Right hindlimb (tissue), 1 donor: Measurements from ENCODE around the gene OR2AT4.
"Not testable (repeated sequence)": the region's sequence is repeated elsewhere in the genome, so short reads cannot be mapped to it uniquely, and the experiment has no call there.

Experiments
- DNase-seq: peaks from one replicate; pipeline ENCODE4 v3.0.0-alpha.2; 2018

OR2AT4 gene

DNA sequence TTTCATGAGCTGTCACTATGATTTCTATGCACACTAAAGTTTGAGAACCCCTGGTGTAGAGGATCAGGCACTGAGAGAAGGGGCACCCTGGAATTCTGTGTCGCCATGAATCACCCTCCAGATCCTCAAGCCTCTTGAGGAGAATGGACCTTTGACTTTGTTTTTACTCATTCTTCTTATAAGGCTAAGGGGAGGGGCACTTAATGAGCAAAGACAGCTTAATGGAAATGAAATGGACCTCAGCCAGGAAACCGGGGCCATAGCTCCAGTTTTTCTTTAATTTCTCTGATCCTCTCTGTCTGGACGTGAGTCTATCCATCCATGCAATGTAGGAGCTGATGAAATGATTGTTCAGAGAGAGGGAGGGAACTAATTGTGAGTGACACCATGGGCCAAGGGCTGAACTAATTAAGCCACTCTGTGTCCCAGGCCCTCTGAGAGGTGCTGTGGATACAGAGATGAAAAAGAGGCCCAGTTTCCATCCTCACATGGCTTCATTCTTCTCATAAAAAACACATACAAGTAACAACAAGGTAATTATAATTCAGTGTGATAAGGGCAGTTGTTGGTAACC lies 32.8 kb downstream of the OR2AT4 start:
- DNase-seq = no peak

DNA sequence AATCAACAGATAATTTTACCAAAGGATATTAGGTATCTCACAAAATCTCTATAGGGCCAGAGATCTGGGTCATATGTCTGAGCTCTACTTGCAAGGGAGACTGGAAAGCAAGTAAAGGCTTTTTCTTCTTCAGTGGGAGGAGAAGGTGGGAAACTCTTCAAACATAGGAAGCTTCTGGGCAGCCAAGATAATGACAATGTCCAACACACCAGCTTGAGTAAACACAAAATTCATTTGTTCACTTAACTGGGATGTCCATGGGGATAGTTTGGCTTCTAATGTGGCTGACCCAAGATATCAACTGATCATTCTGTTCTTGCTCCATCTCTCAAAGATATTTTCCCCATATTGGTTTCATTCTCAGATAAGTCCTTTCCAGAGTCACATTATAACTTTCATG lies 37.4 kb downstream of the OR2AT4 start:
- DNase-seq = no peak

DNA sequence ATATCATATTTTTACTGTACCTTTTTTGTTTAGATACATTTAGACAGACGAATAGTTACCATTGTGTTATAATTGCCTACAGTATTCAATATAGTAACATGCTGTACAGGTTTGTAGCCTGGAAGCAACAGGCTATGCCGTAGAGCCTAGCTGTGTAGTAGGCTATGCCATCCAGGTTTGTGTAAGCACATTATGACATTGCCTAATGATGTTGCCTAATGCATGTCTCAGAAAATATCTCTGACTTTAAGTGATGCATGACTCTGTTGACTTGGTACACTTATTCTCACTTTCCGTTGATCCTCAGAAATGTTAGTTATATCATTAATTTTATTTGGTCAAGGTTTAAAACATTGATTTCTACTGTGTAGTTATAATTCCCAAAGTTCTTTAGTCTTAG lies 39.9 kb downstream of the OR2AT4 start:
- no peak for DNase-seq

DNA sequence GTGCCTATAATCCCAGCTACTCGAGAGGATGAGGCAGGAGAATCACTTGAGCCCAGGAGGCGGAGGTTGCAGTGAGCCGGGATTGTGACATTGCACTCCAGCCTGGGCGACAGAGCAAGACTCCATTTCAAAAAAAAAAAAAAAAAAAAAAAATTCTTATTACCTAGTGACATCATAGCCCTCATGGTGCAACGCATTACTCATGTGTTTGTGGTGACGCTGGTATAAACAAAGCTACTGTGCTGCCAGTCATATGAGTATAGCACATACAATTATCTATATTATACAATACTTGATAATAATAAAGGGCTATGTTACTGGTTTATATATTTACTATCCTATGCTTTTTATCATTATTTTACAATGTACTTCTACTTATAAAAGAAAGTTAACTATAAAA lies 41.2 kb downstream of the OR2AT4 start:
- no peak for DNase-seq

DNA sequence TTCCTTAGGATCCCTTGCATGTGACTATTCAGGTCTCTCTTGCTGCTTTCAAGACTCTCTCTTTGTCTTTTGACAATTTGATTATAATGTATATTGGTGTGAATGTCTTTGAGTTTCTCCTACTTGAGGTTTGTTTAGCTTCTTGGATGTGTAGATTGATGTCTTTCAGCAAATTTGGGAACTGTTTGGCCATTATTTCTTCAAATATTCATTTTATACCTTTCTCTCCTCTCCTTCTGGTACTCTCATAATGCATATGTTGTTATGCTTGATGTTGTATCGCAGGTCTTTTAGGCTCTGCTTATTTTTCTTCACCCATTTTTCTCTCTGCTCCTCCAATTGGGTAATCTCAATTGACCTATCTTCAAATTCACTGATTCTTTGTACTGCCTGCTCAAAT lies 44.2 kb downstream of the OR2AT4 start:
- DNase-seq = no peak

DNA sequence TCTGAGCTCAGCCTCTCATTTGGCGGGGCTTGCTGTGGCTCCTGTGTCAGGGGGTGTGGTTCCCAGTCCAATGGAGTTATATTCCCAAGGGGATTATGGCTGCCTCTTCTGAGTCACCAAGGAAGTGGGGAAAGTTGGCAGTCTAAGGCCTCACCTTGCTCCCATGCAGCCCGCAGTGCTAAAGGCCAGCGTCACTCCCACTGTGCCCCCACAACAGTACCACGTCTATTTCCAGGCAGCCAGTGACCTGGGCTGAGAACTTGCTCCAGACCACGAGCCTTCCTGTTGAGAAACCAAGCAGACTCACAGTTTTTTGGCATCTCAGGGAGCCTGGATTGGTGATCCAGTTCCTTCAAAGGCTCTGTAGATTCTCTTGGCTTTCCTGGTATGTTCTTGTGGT lies 45.6 kb downstream of the OR2AT4 start:
- DNase-seq = no peak

DNA sequence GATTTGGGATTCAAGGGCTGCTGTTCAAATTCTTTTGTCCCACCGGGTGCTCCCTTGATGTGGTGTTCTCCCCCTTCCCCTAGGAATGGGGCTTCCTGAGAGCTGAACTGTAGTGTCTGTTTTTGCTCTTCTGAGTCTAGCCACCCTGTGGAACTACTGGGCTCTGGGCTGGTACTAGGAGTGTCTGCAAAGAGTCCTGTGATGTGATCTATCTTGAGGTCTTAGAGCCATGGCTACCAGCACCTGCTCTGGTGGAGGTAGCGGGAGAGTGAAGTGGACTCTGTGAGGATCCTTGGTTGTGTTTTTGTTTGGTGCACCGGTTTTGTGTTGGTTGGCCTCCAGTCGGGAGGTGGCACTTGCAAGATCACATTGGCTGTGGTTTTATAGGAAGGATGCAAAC lies 46.2 kb downstream of the OR2AT4 start:
- no peak for DNase-seq

DNA sequence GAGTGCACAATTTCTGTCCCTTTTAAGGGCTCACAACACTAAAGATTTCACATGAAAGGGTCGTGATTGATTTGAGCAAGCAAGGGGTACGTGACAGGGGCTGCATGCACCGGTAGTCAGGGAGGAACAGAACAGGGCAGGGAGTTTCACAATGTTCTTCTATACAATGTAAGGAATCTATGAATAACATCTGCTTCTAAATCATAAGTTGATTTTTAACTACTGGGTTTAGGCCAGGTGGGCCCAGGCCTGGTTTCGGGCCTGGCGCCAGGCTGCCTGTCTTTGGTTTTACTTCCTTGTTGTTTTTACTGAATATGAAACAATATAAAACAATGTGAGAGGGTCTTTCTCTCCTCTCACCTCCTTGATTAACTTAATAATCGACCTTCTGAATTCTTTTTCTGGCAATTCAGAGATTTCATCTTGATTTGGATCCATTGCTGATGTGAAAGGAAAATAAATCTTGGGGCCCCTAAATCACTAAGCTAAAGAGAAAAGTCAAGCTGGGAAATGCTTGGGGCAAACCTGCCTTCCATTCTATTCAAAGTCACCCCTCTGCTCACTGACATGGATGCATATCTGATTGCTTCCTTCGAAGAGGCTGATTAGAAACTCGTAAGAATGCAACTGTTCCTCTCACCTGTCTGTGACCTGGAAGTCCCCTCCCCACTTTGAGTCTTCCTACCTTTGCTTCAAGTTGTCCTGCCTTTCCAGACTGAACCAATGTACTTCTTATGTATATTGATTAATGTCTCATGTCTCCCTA lies 47.0 kb downstream of the OR2AT4 start:
- not testable (repeated sequence) for DNase-seq

DNA sequence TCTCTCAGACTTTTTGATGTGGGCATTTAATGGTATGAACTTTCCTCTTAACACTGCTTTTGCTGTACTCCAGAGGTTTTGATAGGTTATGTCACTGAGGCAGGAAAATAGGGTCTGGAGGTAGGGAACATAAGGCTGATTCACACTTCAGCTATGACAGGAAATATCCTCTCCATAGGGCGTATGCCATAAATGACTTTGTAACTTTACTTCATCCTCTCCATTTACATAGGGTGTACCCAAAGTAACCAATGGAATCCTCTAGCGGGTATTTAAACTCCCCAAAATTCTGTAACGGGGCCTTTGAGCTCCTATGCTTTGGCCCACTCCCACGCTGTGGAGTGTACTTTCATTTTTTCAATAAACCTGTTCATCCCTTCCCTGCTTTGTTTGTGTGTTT lies 49.5 kb downstream of the OR2AT4 start:
- no peak for DNase-seq

DNA sequence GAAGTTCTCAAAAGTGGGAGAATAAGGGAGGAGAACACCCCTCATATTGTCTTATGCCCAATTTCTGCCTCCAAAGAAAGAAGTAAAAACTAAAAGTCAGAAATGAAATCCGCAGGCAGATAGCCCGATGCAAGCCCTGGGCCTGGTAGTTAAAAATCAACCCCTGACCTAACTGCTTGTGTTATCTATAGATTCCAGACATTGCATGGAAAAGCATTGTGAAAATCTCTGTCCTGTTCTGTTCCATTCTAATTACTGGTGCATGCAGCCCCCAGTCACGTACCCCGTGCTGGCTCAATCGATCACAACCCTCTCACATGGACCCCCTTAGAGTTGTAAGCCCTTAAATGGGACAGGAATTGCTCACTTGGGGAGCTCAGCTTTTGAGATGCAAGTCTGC lies 50.0 kb downstream of the OR2AT4 start:
- DNase-seq = not testable (repeated sequence)

DNA sequence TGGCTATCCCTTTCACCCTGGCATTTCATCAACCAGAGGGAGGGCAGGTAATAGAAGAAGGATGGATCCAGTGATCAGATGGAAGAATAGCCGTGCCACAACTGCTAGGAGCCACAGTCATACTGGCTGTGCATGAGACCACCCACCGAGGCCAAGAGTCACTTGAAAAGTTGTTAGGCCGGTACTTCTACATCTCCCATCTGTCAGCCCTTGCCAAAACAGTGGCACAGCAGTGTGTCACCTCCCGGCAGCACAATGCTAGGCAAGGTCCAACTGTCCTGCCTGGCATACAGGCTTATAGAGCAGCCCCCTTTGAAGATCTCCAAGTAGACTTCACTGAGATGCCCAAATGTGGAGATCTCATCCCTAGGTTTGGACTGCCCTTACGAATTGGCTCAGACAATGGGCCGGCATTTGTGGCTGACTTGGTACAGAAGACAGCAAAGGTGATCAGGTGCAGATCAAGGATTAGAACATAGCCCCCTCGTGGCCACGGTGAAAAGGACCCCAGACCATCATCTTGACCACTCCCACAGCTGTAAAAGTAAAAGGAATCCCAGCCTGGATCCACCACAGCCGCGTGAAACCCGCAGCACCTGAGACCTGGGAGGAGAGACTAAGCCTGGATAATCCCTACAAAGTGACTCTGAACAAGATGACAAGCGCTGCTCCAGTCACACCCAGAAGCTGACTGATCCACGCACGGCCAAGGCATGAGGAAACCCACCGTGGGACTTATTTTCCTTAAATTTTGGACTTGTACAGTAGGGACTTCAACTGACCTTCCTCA lies 52.1 kb downstream of the OR2AT4 start:
- DNase-seq = not testable (repeated sequence)

DNA sequence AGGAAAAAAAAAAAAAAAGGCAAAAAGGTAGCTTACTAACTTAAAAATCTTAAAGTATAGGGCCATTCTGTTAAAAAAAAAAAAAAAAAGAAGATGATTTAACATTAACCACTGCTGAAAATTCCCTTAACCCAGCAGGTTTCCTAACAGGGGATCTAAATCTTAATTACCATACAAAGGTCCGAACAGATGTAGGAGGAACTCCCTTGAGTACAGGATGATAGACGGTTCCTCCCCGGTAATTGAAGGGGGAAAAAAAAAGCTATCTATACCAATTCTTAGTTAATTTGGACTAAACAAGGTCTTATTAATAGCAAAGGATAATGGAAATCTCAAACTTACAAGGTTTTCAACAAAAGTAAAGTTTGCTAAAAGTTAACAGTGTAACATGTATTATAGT lies 54.9 kb downstream of the OR2AT4 start:
- DNase-seq = not testable (repeated sequence)

DNA sequence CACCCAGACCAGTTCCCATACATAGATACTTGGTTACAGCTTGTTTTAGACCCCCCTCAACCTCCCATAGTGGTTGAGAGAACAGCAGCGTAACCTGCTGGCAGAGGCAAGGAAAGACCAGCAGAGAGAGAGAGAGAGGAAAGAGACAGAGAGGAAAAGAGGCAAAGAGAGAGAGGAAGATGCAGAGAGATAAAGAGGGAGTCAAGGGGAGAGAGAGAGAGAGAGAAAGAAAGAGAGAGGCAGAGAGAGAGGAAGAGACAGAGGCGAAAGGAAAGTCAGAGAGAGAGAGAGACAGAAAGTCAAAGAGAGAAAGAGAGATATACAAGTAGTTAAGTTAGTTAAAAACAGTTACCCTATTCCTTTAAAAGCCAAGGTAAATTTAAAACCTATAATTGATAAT lies 55.4 kb downstream of the OR2AT4 start:
- no peak for DNase-seq

DNA sequence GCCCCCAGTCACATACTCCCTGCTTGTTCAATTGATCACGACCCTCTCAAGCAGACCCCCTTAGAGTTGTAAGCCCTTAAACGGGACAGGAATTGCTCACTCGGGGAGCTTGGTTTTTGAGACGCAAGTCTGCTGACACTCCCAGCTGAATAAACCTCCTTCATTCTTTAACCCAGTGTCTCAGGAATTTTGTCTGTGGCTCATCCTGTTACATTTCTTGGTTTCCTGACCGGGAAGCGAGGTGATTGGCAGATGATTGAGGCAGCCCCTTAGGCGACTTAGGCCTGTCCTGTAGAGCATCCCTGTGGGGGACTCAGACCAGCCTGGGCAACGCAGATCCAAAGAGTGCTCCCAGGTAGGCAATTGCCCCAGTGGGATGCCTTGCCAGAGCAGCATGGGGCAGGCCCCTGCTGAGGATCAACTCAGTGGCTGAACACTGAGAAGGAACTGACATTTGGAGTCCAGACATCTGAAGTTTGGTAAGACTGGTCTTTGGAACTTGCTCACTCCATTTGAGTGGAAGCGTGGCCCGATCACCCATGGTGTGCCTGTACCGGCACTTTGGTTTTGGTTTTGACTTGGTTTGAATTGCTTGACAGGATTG lies 56.4 kb downstream of the OR2AT4 start:
- DNase-seq = no peak

DNA sequence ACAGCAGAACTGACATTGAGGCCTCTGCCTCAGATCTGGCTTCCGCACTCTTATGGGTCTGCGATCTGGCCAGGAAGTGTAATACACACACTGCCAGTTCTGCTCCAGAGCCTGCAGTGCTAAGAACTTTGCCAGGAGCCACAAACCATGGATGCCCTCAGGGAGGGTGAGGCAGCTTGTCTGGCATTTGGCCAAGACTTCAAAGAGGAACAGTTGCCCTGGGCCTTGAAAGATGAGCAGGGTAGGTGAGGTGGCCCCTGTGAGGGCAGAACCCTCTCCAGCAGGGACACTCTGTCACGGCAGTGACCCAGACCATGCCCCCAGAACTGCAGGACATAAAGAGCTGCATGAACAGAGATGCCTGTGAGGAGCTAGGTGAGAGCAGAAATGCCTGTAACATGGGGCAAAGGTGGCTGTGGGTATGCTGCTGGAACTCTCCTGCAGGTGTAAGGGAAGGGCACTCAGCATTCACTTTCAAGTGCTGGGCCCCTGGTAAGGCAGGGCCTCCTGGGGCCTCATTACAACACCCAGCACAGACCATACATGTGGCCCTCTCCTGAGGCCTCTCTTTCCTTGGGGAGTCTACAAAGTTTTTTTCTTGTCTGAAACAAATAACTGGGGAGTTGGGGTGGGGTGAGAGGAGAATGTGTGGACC lies 60.6 kb downstream of the OR2AT4 start:
- DNase-seq = peak; percentile 28

DNA sequence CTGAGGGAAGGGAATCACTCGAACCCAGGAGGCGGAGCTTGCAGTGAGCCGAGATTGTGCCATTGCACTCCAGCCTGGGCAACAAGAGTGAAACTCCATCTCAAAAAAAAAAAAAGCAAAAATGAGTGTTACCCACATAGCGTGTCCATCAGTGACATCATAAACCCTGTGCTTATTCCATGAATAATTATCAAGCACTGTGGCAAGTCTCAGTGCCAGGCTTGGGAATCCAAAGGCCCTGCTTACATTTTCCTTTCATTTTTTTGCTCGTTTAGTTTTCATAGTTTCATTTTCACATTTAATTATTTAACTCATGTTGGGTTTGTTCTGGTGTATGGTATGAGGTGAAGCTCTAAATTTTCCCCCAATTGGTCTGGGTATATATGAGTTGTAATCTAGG lies 61.4 kb downstream of the OR2AT4 start:
- no peak for DNase-seq

DNA sequence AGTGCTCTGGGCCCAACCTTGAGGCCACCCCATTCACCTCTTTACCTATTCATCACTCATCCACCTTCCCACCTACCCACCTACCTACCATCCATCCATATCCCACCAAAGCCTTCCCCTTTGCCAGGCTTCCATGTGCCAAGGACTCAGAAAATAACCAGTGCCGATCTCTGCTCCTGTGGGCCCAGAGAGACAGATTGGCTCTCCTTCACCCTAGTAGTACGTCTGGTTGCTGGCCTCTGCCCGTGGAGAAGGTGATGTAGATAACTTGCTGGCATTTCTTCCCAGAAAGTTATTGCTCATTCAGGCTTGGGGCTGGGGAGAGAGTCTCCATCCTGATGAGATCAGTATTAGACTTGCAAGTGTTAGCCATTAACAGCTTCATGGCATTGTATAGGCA lies 62.8 kb downstream of the OR2AT4 start:
- no peak for DNase-seq

DNA sequence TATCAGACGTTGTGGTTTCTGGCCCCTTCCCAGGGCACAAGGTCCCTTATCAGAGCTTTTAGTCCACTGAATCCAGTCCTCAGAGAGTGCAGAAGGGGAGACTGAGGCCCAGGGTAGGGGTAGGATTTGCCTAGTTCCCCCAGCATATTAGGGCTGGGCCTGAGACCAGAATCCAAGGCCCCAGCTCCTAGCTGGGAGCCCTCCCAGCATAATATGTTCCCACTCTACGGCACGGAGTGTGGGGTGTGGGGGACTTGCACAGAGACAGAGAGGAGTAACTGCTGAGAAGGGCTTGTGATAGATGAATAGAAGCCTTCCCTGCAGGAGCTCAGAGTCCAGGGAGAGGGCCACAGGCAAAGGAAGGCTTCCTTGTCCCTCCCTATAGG lies 64.1 kb downstream of the OR2AT4 start:
- no peak for DNase-seq

DNA sequence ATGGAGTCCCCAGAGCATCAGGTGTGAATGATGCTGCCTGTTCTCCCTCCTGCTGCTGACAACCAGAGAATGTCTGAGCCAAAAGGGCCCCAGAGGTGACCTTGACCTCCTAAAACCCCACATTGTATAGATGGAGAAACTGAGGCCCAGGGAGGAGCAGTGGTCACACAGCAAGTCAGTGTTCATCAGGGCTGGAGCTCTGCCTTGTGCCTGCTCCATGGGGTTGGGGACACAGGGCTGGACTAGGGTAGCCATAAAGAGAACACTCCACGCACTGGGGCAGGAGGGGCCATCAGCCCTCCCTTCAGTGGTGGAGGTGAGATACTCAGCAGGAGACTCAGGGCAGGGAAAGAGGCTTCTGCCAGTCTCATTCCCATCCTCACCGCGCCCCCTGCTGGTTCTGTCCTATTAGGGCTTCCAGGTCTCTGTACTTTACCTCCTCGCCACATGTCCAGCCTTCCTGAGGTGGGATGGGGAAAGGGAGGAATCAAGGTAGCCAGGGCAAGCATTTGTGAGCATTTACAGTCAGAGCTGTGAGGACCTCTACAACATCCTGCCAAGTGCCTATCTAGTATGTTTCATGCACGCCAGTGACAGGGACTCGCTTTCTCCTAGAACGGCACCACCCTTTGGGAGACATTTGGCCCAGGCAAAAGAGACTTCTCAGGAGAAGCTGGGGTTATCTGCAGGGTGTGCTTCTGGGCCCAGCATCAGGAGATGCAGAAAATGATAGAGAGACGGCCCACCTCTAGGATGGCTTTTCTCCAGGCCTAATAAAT lies 64.7 kb downstream of the OR2AT4 start:
- peak; percentile 57 for DNase-seq
